GM19239 (cell line): ENCODE results near the gene GRPEL2.
A peak's percentile ranks its signal among the peaks of the same experiment; 100 is the strongest.

Source experiments
- DNase-seq: peaks from one replicate; pipeline ENCODE4 v3.0.0; 2011; ENCODE audit warnings: low spot score; ENCODE audit not compliant: insufficient read length
- FAIRE-seq: peaks from 2 replicates; lab custom pipeline; 2011; peaks lifted over from hg19 to GRCh38; lab: Jason Lieb, UNC

Gene GRPEL2

GRCh38 chr5:149353911-149354310 is 8.6 kb downstream of the GRPEL2 start:
- FAIRE-seq (no peak), DNase-seq (no peak)

- DNase-seq: no peak
- no peak for FAIRE-seq
These were observed 10.4 kb downstream of the GRPEL2 start for GRCh38 chr5:149355688-149356087.

- FAIRE-seq (no peak), DNase-seq (no peak)
These were observed 11.1 kb downstream of the GRPEL2 start for GRCh38 chr5:149356391-149356790.

GRCh38 chr5:149357370-149358293 is 12.3 kb downstream of the GRPEL2 start, which contains the start of gene PCYOX1L:
Gene PCYOX1L (plus strand): TSS chr5:149358046. CDS start chr5:149358069, 23 bp downstream.
- FAIRE-seq: peak; percentile 87
- DNase-seq: peak; percentile 91

GRCh38 chr5:149358294-149358651 is 13.0 kb downstream of the GRPEL2 start:
- no peak for DNase-seq
- FAIRE-seq: no peak

GRCh38 chr5:149358868-149359495 is 13.7 kb downstream of the GRPEL2 start:
- DNase-seq: no peak
- no peak for FAIRE-seq

GRCh38 chr5:149360272-149360671 is 15.0 kb downstream of the GRPEL2 start:
- DNase-seq (no peak), FAIRE-seq (no peak)

- no peak for DNase-seq
- no peak for FAIRE-seq
These were observed 17.2 kb downstream of the GRPEL2 start for GRCh38 chr5:149362541-149362940.

GRCh38 chr5:149363358-149363757 is 18.1 kb downstream of the GRPEL2 start:
- no peak for DNase-seq
- no peak for FAIRE-seq

GRCh38 chr5:149363936-149364335 is 18.6 kb downstream of the GRPEL2 start:
- FAIRE-seq: no peak
- no peak for DNase-seq

- FAIRE-seq (no peak), DNase-seq (no peak)
These were observed 19.4 kb downstream of the GRPEL2 start for GRCh38 chr5:149364719-149365118.

GRCh38 chr5:149365418-149365817 is 20.1 kb downstream of the GRPEL2 start:
- FAIRE-seq (no peak), DNase-seq (no peak)

- no peak for DNase-seq
- FAIRE-seq: no peak
These were observed 20.9 kb downstream of the GRPEL2 start for GRCh38 chr5:149366169-149366729.

GRCh38 chr5:149367249-149367971 is 22.1 kb downstream of the GRPEL2 start:
- peak; percentile 79 for FAIRE-seq
- DNase-seq: peak; percentile 80

GRCh38 chr5:149367972-149368645 is 22.8 kb downstream of the GRPEL2 start:
- no peak for DNase-seq
- no peak for FAIRE-seq

- FAIRE-seq (no peak), DNase-seq (no peak)
These were observed 25.6 kb downstream of the GRPEL2 start for GRCh38 chr5:149370878-149371277.

- DNase-seq (peak; percentile 85), FAIRE-seq (peak; percentile 35)
These were observed 26.1 kb downstream of the GRPEL2 start for GRCh38 chr5:149371296-149371962.

GRCh38 chr5:149372076-149372795 is 26.9 kb downstream of the GRPEL2 start:
- DNase-seq (no peak), FAIRE-seq (no peak)

GRCh38 chr5:149372932-149373331 is 27.6 kb downstream of the GRPEL2 start:
- FAIRE-seq: no peak

More at GRCh38 chr5:149372932-149373331, 27.6 kb downstream of the GRPEL2 start:
- DNase-seq: no peak
